HG03378 (cell line): ENCODE data around the gene BCO1.
"Not testable (repeated sequence)": the region's sequence is repeated elsewhere in the genome, so short reads cannot be mapped to it uniquely, and the experiment has no call there.

Experiments
- ATAC-seq: cut with Tn5 transposase; IDR thresholded peaks from one replicate; pipeline ENCODE4 v1.9.1; 2021; ENCODE audit warnings: mild to moderate bottlenecking, moderate library complexity; ENCODE audit not compliant: unreplicated experiment

BCO1 gene, protein sequence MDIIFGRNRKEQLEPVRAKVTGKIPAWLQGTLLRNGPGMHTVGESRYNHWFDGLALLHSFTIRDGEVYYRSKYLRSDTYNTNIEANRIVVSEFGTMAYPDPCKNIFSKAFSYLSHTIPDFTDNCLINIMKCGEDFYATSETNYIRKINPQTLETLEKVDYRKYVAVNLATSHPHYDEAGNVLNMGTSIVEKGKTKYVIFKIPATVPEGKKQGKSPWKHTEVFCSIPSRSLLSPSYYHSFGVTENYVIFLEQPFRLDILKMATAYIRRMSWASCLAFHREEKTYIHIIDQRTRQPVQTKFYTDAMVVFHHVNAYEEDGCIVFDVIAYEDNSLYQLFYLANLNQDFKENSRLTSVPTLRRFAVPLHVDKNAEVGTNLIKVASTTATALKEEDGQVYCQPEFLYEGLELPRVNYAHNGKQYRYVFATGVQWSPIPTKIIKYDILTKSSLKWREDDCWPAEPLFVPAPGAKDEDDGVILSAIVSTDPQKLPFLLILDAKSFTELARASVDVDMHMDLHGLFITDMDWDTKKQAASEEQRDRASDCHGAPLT

GRCh38 chr16:81238296-81239011 is at the start of gene BCO1:
Gene BCO1, plus strand, starts transcription at chr16:81238689. Its CDS starts 220 bp downstream, at chr16:81238909.
- ATAC-seq, result peak; percentile 59

DNA sequence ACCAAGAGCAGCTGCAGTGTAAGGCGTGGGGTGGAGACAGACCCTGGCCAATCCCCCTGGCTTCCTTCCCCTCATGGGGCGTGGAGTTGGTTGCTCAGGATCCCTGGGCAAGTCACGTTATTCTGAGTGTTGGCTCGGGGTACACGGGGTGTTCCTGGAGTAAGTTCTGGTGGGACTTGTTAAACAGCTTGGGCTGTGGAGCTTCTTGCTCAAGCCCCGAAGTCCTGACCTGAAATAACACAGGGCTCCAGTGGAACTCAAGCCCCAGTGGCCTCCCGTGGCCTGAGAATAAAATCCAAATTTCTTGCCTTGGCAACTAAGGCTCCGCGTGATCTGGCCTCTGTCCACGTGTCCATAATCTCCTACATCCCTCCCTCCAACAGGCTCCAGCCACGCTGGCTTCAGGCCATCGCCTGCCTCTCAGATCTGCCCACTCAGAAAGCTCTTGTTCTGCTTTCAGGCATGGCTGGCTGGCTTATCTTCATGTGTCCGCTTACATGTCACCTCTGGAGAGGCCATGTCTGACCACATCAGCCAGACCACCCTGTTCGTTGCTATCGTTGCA is 49.3 kb upstream of the BCO1 start:
- ATAC-seq, result no peak

- ATAC-seq, result no peak
Observed at GRCh38 chr16:81190667-81191066, 47.8 kb upstream of the BCO1 start.

GRCh38 chr16:81195885-81196534 is 42.5 kb upstream of the BCO1 start:
- ATAC-seq, result no peak

- ATAC-seq, result no peak
Observed at GRCh38 chr16:81198635-81199034, 39.9 kb upstream of the BCO1 start.

DNA sequence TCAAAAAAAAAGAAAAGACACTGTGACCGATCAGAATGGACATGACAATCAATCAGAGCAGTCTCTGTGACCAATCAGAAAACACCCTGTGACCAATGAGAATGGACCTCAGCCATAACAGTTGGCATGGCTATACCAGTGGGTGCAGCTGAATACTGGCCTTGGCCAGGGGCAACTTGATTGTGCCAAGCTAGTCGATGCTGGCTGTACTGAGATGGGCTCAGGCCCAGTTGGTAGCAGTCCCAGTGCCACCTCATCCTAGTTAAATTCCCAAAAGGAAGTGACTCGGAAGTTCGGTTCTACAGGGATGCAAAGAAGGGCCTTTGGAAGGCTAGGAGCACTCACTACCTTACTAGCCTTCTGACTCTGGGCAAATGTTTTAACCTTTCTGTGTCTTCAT is 37.2 kb upstream of the BCO1 start:
- no peak for ATAC-seq

GRCh38 chr16:81204798-81205680 is 33.5 kb upstream of the BCO1 start:
- ATAC-seq, result no peak

- no peak for ATAC-seq
Observed at GRCh38 chr16:81207076-81207475, 31.4 kb upstream of the BCO1 start.

DNA sequence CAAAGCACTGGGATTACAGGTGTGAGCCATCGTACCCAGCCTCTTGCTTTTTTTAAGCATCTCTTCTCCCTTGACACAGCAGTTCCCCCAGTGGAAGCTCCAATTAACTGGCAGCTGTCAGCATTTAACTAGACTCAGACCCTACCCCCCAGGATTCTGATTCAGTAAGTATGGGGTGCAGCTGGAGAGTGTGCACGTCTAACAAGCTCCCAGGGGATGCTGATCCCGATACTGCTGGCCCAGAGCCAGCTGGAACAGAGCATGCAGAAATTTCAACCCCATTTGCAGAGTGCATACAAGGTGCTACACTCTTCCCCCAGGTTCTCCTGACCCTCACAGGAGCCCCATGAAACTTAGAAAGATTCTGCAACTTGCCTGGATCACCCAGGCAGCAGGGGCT is 27.7 kb upstream of the BCO1 start:
- ATAC-seq, result no peak

GRCh38 chr16:81212830-81213465 is 25.5 kb upstream of the BCO1 start:
- ATAC-seq, result no peak

DNA sequence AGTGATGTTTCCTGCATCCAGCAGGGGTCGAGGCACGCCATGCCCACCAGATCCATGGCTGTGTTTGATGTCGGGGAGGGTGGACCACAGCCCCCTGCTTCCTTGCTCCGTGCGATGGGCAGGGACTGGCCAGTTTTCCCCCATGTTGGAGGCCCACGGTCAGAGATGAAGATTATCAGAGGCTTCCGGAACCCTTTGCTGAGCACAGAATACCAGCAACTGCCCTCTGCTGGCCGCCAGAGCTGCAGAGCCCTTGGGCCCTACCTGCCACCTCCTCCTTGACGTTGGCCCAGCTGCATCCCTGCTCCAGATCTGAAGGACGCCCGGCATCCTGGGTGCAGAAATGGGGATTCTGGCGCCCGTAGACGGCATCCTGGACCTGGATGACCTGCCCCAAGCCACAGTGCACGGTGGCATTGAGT is 23.7 kb upstream of the BCO1 start:
- no peak for ATAC-seq

DNA sequence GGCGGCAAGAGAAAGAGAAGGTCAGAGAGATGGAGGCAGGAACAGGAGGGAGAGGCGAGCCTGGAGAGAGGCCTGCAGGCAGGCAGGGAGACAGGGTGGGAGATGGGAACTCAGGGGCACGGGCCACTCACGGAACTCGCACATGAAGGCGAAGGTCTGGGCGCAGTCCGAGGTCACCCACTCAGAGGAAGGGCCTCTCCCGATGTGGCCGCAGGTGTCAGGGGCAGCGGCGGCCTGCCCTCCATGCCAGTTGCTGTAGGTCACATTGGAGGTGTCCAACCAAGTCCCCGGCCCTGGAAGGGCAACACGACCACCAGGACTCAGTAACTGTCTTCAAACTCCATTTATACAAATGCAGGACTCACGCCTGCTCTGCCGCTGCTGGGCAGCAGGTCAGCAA is 22.4 kb upstream of the BCO1 start:
- no peak for ATAC-seq

DNA sequence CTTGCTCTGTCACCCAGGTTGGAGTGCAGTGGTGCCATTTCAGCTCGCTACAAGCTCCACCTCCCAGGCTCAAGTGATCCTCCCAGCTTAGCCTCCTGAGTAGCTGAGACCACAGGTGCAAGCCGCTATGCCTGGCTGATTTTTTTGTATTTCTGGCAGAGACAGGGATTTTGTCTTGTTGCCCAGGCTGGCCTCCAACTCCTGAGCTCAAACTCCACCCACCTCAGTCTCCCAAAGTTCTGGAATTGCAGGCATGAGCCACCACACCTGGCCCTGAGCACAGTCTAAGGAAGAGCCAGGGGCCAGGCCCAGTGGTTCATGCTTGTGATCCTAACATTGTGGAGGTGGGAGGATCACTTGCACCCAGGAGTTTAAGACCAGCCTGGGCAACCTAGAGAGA is 21.8 kb upstream of the BCO1 start:
- ATAC-seq, result no peak

GRCh38 chr16:81219151-81219550 is 19.3 kb upstream of the BCO1 start:
- no peak for ATAC-seq

DNA sequence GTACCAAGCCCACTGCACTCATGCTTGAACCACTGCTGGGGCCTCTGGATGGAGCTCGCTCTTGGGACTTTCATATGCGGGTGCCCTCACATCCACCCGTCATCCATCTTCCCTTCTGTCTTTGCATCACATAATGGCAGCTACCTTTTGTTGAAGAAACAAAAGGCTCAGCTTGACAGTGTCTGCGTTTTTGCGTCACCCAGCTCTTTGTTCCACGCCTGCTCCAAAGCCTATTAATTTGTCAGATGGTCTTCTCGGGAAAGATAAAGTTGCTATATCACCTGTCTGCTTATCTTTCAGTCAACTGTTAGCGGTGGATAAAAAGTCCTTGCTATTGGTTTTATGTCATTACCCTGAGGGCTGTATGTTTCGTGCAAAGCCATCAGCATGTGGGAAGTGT is 18.1 kb upstream of the BCO1 start:
- ATAC-seq, result no peak

DNA sequence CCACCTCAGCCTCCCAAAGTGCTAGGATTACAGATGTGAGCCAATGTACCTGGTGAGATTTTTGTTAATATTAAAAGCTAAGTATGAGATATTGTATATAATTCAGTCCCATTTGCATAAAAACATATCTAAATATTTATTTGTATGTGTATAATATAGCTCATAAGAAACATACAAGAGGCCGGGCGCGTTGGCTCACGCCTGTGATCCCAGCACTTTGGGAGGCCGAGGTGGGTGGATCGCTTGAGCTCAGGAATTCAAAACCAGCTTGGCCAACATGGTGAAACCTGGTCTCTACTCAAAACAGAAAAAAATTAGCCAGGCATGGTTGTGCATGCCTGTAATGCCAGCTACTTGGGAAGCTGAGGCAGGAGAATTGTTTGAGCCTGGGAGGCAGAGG is 16.8 kb upstream of the BCO1 start:
- no peak for ATAC-seq

DNA sequence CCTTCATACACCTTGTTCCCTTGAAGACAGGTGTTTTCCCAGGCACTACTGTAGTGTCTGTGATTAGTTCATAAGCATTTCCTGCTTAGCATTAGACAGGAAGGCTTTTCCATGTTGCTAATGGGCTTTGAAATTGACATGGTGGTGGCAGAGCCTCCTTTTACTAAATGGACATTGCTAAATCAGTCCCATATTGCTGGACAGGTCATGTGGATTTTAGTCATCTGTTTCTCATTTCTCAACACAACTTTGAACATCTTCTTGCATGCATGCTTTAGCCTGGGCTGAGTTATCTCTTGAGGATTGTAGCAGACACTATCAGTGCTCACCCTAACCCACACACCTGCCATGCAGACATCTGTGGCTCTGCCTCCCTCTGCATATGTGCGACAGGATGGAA is 13.7 kb upstream of the BCO1 start:
- no peak for ATAC-seq

GRCh38 chr16:81225697-81226096 is 12.8 kb upstream of the BCO1 start:
- ATAC-seq, result not testable (repeated sequence)

- no peak for ATAC-seq
Observed at GRCh38 chr16:81227785-81228184, 10.7 kb upstream of the BCO1 start.

GRCh38 chr16:81229811-81230210 is 8.7 kb upstream of the BCO1 start:
- no peak for ATAC-seq
